22Rv1 (cell line): ENCODE measurements around the gene POLA1.

Experiments used
- CTCF ChIP-seq: fragments of 450-650 bp; IDR thresholded peaks from 2 replicates; pipeline ENCODE4 v1.5.1; 2017; ENCODE audit warnings: mild to moderate bottlenecking
- ZFX ChIP-seq: fragments of 450-650 bp; IDR thresholded peaks from 2 replicates; pipeline ENCODE4 v1.6.1; 2017; ENCODE audit warnings: antibody characterized with exemption, borderline replicate concordance

- TF ChIP-seq CTCF = no peak
- no peak for TF ChIP-seq ZFX
These were observed 111.5 kb downstream of the POLA1 start for GRCh38 chrX:24805201-24805600.
